Transverse colon (tissue), 4 donors: ENCODE data around the gene RNF135. TPM values are rescaled to one million over a fixed set of nuclear protein-coding genes. Genes with fewer than 3 reads are reported as not detected.

Source experiments
- DNase-seq: peaks from one replicate; pipeline ENCODE4 v3.0.0-alpha.2; 2019
- H3K27ac ChIP-seq, 4 donors: fragments of 200-600 bp; sonication (generic); 2 replicates each; pipeline ENCODE4 v1.5.1; 2016 to 2018; ENCODE audit warnings: inconsistent platforms in 4 of 4
- H3K27me3 ChIP-seq: fragments of 200-600 bp; sonication (generic); 2 replicates; pipeline ENCODE4 v1.5.1; 2017; ENCODE audit warnings: inconsistent platforms
- H3K36me3 ChIP-seq, 4 donors: fragments of 200-600 bp; sonication (generic); 2 replicates each; pipeline ENCODE4 v1.5.1; 2017 to 2019; ENCODE audit warnings: inconsistent platforms in 4 of 4
- H3K4me1 ChIP-seq, 4 donors: fragments of 200-600 bp; sonication (generic); 2 replicates each; pipeline ENCODE4 v1.5.1; 2017 to 2020; ENCODE audit warnings: inconsistent platforms in 4 of 4
- H3K4me3 ChIP-seq, 4 donors: fragments of 200-600 bp; sonication (generic); 1 replicate in 1 of 4; 2 replicates in 3 of 4; pipeline versions ENCODE4 v1.5.1 to v1.6.1; 2017 to 2019; ENCODE audit warnings: inconsistent platforms in 4 of 4
- H3K9me3 ChIP-seq, 2 donors: fragments of 200-600 bp; sonication (generic); 2 replicates each; pipeline ENCODE4 v1.5.1; 2017 to 2019; ENCODE audit warnings: inconsistent platforms in 2 of 2
- CTCF ChIP-seq, 5 experiments: fragments of 200-600 bp in 3 of 5; fragments of 450-650 bp in 2 of 5; sonication (generic) in 3 of 5; IDR thresholded peaks; 1 replicate in 2 of 5; 2 replicates in 3 of 5; pipeline ENCODE4 v1.5.1; 2016 to 2017; ENCODE audit warnings: antibody characterized with exemption in 5 of 5, inconsistent platforms in 3 of 5, mild to moderate bottlenecking in 2 of 5, moderate library complexity in 1 of 5
- EP300 ChIP-seq: sonication (generic); formaldehyde crosslinking; IDR thresholded peaks from one replicate; pipeline ENCODE4 v1.6.1; 2017; ENCODE audit warnings: antibody characterized with exemption, low read depth
- POLR2A ChIP-seq: fragments of 450-650 bp; IDR thresholded peaks from one replicate; pipeline ENCODE4 v1.6.1; 2016; ENCODE audit warnings: antibody characterized with exemption, mild to moderate bottlenecking, moderate library complexity
- POLR2AphosphoS5 ChIP-seq, 3 donors: sonication (generic); formaldehyde crosslinking; IDR thresholded peaks; one replicate each; pipeline ENCODE4 v1.6.1; 2016; ENCODE audit warnings: antibody characterized with exemption in 3 of 3
- WGBS, 2 donors: methylation state at CpG; one replicate each; pipeline ENCODE4 v1.1.5; 2018; ENCODE audit warnings: low coverage in 1 of 2; 5-methylcytosine and 5-hydroxymethylcytosine counted together
- in situ Hi-C, 4 donors: fragments of 200-750 bp; cut with MboI; loops; one replicate each; pipeline versions ENCODE4 v1.15.0 to v1.15.1; 2017; ENCODE audit warnings: low sequenced_read_pairs in 3 of 4, low pct_ligation_motif_present in 1 of 4, low pct_unique_long_range_greater_than_20kb in 1 of 4
- intact Hi-C: fragments of 100-400 bp; cut with DNase I; formaldehyde crosslinking; loops from one replicate; pipeline ENCODE4 v1.15.1; 2023; ENCODE audit warnings: low total_unique reads
- total RNA-seq, 4 donors: library from RNA; depleted of rRNA; stranded (reverse); fragments of >200 nt; gene quantifications; one replicate each; pipeline ENCODE4 v1.1.0, GENCODE V29; 2016

The RNF135 gene
- total RNA-seq, 4 donors from 2014 or later: 9.0 to 34.1 (median 25.0) TPM

GRCh38 chr17:30924341-30924740 lies 46.5 kb upstream of the RNF135 start:
- no peak overlapping the region for H3K27ac ChIP-seq
- H3K27me3 ChIP-seq: peaks cover 61% of the 10 kb centered on the region
- 60 to 65% methylated on average over 2 of the region's 2 CpGs for WGBS, 2 donors
- intact Hi-C loops: loop anchor here (10.0 kb wide), 1 partner anchor 1740 kb away; no protein-coding TSS in a partner anchor
- peaks cover 0 to 17% (median 13%) of the 10 kb centered on the region in 4 donors for H3K4me1 ChIP-seq
- no peak for DNase-seq
- no peak overlapping the region for H3K4me3 ChIP-seq
- in situ Hi-C loops: loop anchor here in 1 of 4 donors (25.0 kb wide), 1 partner anchor 288 kb away; no protein-coding TSS in a partner anchor
- TF ChIP-seq POLR2AphosphoS5 (IDR thresholded peaks at IDR 0.05) (no peak), CTCF (IDR thresholded peaks at IDR 0.05) (no peak), POLR2A (no peak), EP300 (no peak)
- no peaks in the 10 kb centered on the region for H3K36me3 ChIP-seq
- H3K9me3 ChIP-seq: no peaks in the 10 kb centered on the region

GRCh38 chr17:30926516-30926915 lies 44.3 kb upstream of the RNF135 start:
- in situ Hi-C loops: no loop called here
- no peaks in the 10 kb centered on the region for H3K9me3 ChIP-seq
- peaks cover 0 to 14% (median 11%) of the 10 kb centered on the region in 4 donors for H3K4me1 ChIP-seq
- H3K27ac ChIP-seq: no peak overlapping the region
- TF ChIP-seq POLR2A: no peak
- TF ChIP-seq CTCF (IDR thresholded peaks at IDR 0.05): no peak
- TF ChIP-seq EP300: no peak
- TF ChIP-seq POLR2AphosphoS5 (IDR thresholded peaks at IDR 0.05): no peak
- no peaks in the 10 kb centered on the region for H3K36me3 ChIP-seq
- DNase-seq: no peak
- peaks cover 45% of the 10 kb centered on the region for H3K27me3 ChIP-seq
- intact Hi-C loops: loop anchor here (10.0 kb wide), 1 partner anchor 1738 kb away; no protein-coding TSS in a partner anchor
- H3K4me3 ChIP-seq: no peak overlapping the region
- WGBS, 2 donors: 72% methylated on average over 6 of the region's 6 CpGs; no CpG with 5 or more reads in 1 of the 2 donors

- no peak overlapping the region for H3K27ac ChIP-seq
- H3K4me3 ChIP-seq: no peak overlapping the region
- TF ChIP-seq CTCF (IDR thresholded peaks at IDR 0.05) (no peak), POLR2A (no peak)
- peaks cover 0 to 3% (median under 1%) of the 10 kb centered on the region in 4 donors for H3K4me1 ChIP-seq
- WGBS, 2 donors: 95 to 96% methylated on average over 5 of the region's 5 CpGs
- no peaks in the 10 kb centered on the region for H3K36me3 ChIP-seq
- H3K9me3 ChIP-seq: no peaks in the 10 kb centered on the region
- intact Hi-C loops (loop anchor here (10.0 kb wide), 1 partner anchor 1737 kb away; no protein-coding TSS in a partner anchor), in situ Hi-C loops (no loop called here)
- peaks cover 33% of the 10 kb centered on the region for H3K27me3 ChIP-seq
- no peak for DNase-seq
Observed at GRCh38 chr17:30927756-30928155, 43.1 kb upstream of the RNF135 start.

- no peak for DNase-seq
- intact Hi-C loops (loop anchor here (10.0 kb wide), 1 partner anchor 1736 kb away; no protein-coding TSS in a partner anchor), in situ Hi-C loops (no loop called here)
- Histone ChIP-seq H3K27me3 (peaks cover 24% of the 10 kb centered on the region), H3K4me3 (no peak overlapping the region), H3K4me1 (no peaks in the 10 kb centered on the region), H3K36me3 (no peaks in the 10 kb centered on the region), H3K27ac (no peak overlapping the region), H3K9me3 (no peaks in the 10 kb centered on the region)
- WGBS, 2 donors: 80 to 82% methylated on average over 2 to 3 of the region's 3 CpGs
- TF ChIP-seq POLR2A (no peak), EP300 (no peak), CTCF (IDR thresholded peaks at IDR 0.05) (no peak)
Observed at GRCh38 chr17:30928584-30928983, 42.3 kb upstream of the RNF135 start.
